SU-DHL-6 (cell line): ENCODE results near the gene ACBD6.

Experiments
- EZH2phosphoT487 ChIP-seq: fragments of 200-600 bp; sonication (generic), shearing (Covaris generic); conservative IDR thresholded peaks from 2 replicates; pipeline ENCODE4 v1.6.1; 2018; ENCODE audit warnings: mild to moderate bottlenecking, antibody characterized with exemption, low read length, moderate library complexity, mixed read lengths
- TF ChIP-seq, protein P1 (sequence below): fragments of 200-600 bp; sonication (generic); IDR thresholded peaks from one replicate; pipeline ENCODE4 v1.5.1; 2017; ENCODE audit warnings: antibody characterized with exemption, mild to moderate bottlenecking, low read length, moderate library complexity; ENCODE audit not compliant: insufficient read depth, poor library complexity, severe bottlenecking

DNA sequence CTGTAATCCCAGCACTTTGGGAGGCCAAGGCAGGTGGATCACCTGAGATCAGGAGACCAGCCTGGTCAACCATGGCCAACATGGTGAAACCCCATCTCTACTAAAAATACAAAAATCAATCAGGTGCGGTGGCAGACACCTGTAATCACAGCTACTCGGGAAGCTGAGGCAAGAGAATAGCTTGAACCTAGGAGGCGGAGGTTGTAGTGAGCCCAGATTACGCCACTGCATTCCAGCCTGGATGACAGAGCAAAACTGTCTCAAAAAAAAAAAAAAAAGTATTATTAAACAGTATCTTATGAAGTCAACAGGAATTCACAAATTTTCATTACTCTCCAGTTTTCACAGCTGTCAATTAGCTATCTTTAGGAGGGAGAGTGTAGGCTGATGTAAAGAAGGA is 3.8 kb downstream of the ACBD6 start:
- TF ChIP-seq, protein P1, sequence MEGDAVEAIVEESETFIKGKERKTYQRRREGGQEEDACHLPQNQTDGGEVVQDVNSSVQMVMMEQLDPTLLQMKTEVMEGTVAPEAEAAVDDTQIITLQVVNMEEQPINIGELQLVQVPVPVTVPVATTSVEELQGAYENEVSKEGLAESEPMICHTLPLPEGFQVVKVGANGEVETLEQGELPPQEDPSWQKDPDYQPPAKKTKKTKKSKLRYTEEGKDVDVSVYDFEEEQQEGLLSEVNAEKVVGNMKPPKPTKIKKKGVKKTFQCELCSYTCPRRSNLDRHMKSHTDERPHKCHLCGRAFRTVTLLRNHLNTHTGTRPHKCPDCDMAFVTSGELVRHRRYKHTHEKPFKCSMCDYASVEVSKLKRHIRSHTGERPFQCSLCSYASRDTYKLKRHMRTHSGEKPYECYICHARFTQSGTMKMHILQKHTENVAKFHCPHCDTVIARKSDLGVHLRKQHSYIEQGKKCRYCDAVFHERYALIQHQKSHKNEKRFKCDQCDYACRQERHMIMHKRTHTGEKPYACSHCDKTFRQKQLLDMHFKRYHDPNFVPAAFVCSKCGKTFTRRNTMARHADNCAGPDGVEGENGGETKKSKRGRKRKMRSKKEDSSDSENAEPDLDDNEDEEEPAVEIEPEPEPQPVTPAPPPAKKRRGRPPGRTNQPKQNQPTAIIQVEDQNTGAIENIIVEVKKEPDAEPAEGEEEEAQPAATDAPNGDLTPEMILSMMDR = no peak
- TF ChIP-seq EZH2phosphoT487 = no peak
